Endothelial cell of umbilical vein (primary cell): Measurements from ENCODE around the gene SOX5.

ENCODE experiments used
- JUN ChIP-seq: IDR thresholded peaks from 2 replicates; pipeline ENCODE4 v1.6.1; 2011; ENCODE audit warnings: borderline replicate concordance, low read depth; ENCODE audit not compliant: insufficient read length, insufficient read depth
- POLR2A ChIP-seq: IDR thresholded peaks from 2 replicates; pipeline ENCODE4 v1.6.1; 2012; ENCODE audit warnings: low read depth, mild to moderate bottlenecking, control low read depth, low read length
- TF ChIP-seq, protein P1 (sequence below), 2 donors: IDR thresholded peaks; 1 replicate in 1 of 2; 2 replicates in 1 of 2; pipeline ENCODE4 v1.5.1; 2011; ENCODE audit warnings: low read length in 2 of 2, mild to moderate bottlenecking in 2 of 2, moderate library complexity in 2 of 2, control low read depth in 1 of 2, inconsistent platforms in 1 of 2, low read depth in 1 of 2; ENCODE audit not compliant: insufficient read depth in 1 of 2; ENCODE audit errors: extremely low read depth in 1 of 2

DNA sequence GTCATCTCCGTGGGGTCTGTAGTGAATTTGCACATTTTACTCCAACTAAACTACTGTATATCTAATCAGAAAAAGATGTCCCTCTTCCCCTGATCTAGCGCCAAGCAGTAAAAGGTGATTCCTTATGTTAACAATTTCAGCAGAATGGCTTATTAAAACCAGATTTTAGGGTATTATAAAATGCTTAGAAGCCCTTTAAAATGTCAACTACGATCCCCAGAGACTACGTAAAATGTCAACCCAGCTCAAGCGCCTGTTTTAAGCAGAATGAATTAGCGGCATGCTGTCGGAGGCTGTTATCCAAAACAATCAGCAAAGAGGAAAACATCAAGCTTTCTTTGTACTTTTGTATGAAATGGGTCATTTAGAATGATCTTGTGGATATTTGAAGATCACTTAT lies 408.9 kb downstream of the SOX5 start:
- TF ChIP-seq, protein P1, sequence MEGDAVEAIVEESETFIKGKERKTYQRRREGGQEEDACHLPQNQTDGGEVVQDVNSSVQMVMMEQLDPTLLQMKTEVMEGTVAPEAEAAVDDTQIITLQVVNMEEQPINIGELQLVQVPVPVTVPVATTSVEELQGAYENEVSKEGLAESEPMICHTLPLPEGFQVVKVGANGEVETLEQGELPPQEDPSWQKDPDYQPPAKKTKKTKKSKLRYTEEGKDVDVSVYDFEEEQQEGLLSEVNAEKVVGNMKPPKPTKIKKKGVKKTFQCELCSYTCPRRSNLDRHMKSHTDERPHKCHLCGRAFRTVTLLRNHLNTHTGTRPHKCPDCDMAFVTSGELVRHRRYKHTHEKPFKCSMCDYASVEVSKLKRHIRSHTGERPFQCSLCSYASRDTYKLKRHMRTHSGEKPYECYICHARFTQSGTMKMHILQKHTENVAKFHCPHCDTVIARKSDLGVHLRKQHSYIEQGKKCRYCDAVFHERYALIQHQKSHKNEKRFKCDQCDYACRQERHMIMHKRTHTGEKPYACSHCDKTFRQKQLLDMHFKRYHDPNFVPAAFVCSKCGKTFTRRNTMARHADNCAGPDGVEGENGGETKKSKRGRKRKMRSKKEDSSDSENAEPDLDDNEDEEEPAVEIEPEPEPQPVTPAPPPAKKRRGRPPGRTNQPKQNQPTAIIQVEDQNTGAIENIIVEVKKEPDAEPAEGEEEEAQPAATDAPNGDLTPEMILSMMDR (IDR thresholded peaks at IDR 0.05; ENCODE audit: extremely low read depth in 1 of 2, insufficient read depth in 1 of 2, low read depth in 1 of 2, low read length in 2 of 2) = no peak
- TF ChIP-seq POLR2A (no peak), JUN (no peak)
